Stimulated activated memory B cell treated with anti-CD40 and anti-IgM and Interleukin-4, amounts not matched to agents 10 μg/mL and 1 μg/mL and 100 μg/mL, for 72 hours (primary cell): Measurements from ENCODE around the gene RASGRP4.
A peak's percentile ranks its signal among the peaks of the same experiment; 100 is the strongest.

Experiments
- ATAC-seq: fragments of 150-1000 bp; cut with Tn5 transposase; 2 replicates; pipeline ENCODE4 v1.10.0; 2021
- H3K27ac Mint-ChIP-seq: one replicate; pipeline ENCODE4 v1.8.0; 2022; ENCODE audit warnings: mild to moderate bottlenecking, mixed read lengths
- H3K27me3 Mint-ChIP-seq: one replicate; pipeline ENCODE4 v1.8.0; 2022; ENCODE audit warnings: mixed read lengths
- H3K36me3 Mint-ChIP-seq: one replicate; pipeline ENCODE4 v1.8.0; 2022; ENCODE audit warnings: mixed read lengths
- H3K4me1 Mint-ChIP-seq: one replicate; pipeline ENCODE4 v1.8.0; 2022; ENCODE audit warnings: mixed read lengths
- H3K4me3 Mint-ChIP-seq: one replicate; pipeline ENCODE4 v1.8.0; 2022; ENCODE audit warnings: mild to moderate bottlenecking, moderate library complexity, mixed read lengths
- H3K9me3 Mint-ChIP-seq: one replicate; pipeline ENCODE4 v1.8.0; 2022; ENCODE audit warnings: mixed read lengths

Gene RASGRP4

DNA sequence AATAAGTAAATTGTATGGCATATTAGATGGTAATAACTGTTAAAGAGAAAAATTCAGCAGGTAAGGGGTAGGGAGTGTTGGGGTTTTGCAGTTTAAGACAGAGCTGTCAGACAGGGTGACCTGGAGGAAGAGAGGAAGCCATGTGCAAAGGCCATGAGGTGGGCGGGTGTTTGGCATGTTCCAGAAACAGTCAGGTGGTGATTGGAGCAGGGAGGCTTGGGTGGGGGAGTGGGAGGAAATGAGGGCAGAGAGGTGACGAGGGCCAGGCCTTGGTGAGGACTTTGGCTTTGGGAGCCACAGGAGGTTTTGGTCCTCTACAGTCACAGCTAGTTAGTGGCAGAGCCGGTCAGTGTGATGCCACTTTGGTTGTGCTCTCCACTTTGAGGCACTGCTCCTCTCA, 27.6 kb upstream of the RASGRP4 start:
- no peak overlapping the region for H3K27ac Mint-ChIP-seq
- no peaks in the 10 kb centered on the region for H3K36me3 Mint-ChIP-seq
- no peak overlapping the region for H3K4me3 Mint-ChIP-seq
- no peak for ATAC-seq
- no peaks in the 10 kb centered on the region for H3K27me3 Mint-ChIP-seq
- H3K4me1 Mint-ChIP-seq = no peaks in the 10 kb centered on the region
- peaks cover 8% of the 10 kb centered on the region for H3K9me3 Mint-ChIP-seq

- no peaks in the 10 kb centered on the region for H3K4me1 Mint-ChIP-seq
- H3K4me3 Mint-ChIP-seq = no peak overlapping the region
- H3K27me3 Mint-ChIP-seq = no peaks in the 10 kb centered on the region
- no peaks in the 10 kb centered on the region for H3K36me3 Mint-ChIP-seq
- H3K27ac Mint-ChIP-seq = no peak overlapping the region
- H3K9me3 Mint-ChIP-seq = peaks cover 8% of the 10 kb centered on the region
- peak; percentile 58 for ATAC-seq
Measured at GRCh38 chr19:38452430-38453366, 26.7 kb upstream of the RASGRP4 start.

DNA sequence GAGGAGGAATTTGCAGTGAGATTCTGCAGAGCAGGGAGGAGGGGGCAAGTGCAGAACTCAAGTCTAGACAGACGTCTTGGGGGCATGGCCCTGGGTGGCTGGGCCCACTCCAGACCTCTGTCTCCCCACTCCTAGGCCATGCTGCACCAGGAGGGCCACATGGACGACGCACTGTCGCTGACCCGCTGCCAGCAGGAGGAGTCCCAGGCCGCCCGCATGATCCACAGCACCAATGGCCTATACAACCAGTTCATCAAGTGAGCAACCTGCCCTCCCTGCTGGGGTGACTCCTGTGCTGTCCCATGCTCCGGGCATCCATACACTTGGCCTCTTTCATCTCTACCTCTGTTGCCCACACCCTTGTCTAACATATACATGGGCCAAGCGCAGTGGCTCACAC, 25.6 kb upstream of the RASGRP4 start:
- ATAC-seq = no peak
- Mint-ChIP-seq H3K27ac (no peak overlapping the region), H3K9me3 (peaks cover 8% of the 10 kb centered on the region), H3K4me1 (no peaks in the 10 kb centered on the region), H3K27me3 (peaks cover under 1% of the 10 kb centered on the region), H3K4me3 (no peak overlapping the region), H3K36me3 (no peaks in the 10 kb centered on the region)

DNA sequence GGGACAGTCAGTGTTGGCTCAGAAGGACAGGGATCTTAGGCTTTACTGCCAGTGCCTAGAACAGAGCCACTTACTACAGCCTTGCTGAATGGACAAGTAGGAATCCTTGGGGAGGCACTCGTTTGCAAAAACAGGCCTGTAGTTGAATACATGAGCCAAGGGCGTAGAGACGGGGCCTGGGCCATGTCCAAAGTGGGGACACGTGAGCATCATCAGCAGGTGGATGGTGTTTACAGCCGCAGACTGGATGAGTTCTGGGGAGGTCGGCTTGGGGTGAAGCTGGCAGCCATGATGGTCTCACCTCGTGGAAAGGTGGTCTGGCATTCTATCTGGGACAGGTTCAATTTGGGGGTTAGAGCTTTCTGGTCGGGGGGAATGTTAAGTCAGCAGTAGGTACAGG, 25.0 kb upstream of the RASGRP4 start:
- no peak for ATAC-seq
- H3K9me3 Mint-ChIP-seq = peaks cover 8% of the 10 kb centered on the region
- no peak overlapping the region for H3K27ac Mint-ChIP-seq
- no peaks in the 10 kb centered on the region for H3K4me1 Mint-ChIP-seq
- H3K27me3 Mint-ChIP-seq = peaks cover 7% of the 10 kb centered on the region
- H3K36me3 Mint-ChIP-seq = no peaks in the 10 kb centered on the region
- H3K4me3 Mint-ChIP-seq = no peak overlapping the region

DNA sequence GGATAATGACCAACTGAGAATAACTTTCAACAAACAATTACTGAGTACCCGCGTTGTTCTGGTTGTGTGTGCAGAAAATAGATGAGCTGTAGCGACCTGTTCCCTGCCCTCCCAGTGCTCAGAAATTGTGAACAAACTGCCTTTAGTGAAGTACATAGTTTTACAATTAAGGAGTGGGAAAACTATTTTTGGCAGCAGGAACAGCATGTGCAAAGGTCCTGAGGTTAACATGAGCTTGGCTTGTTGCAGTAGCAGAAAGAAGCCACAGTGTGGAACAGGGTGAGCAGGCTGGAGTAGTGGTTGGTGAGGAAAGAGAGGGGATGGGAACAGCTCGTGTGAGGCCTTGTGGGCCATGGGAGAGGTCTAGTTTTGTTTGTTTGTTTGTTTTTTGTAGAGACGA, 23.5 kb upstream of the RASGRP4 start:
- H3K9me3 Mint-ChIP-seq = peaks cover 8% of the 10 kb centered on the region
- H3K36me3 Mint-ChIP-seq = no peaks in the 10 kb centered on the region
- H3K27ac Mint-ChIP-seq = no peak overlapping the region
- H3K4me1 Mint-ChIP-seq = no peaks in the 10 kb centered on the region
- H3K27me3 Mint-ChIP-seq = peaks cover 22% of the 10 kb centered on the region
- H3K4me3 Mint-ChIP-seq = no peak overlapping the region
- ATAC-seq = no peak

GRCh38 chr19:38448225-38448624, 22.2 kb upstream of the RASGRP4 start:
- no peak overlapping the region for H3K4me3 Mint-ChIP-seq
- no peaks in the 10 kb centered on the region for H3K4me1 Mint-ChIP-seq
- H3K27me3 Mint-ChIP-seq = peaks cover 35% of the 10 kb centered on the region
- H3K27ac Mint-ChIP-seq = no peak overlapping the region
- no peaks in the 10 kb centered on the region for H3K36me3 Mint-ChIP-seq
- peaks cover 8% of the 10 kb centered on the region for H3K9me3 Mint-ChIP-seq
- no peak for ATAC-seq

- Mint-ChIP-seq H3K36me3 (no peaks in the 10 kb centered on the region), H3K27me3 (peaks cover 63% of the 10 kb centered on the region), H3K4me3 (no peak overlapping the region), H3K9me3 (peaks cover 8% of the 10 kb centered on the region), H3K27ac (no peak overlapping the region), H3K4me1 (peaks cover 7% of the 10 kb centered on the region)
- ATAC-seq = no peak
Measured at GRCh38 chr19:38445362-38445761, 19.3 kb upstream of the RASGRP4 start.

DNA sequence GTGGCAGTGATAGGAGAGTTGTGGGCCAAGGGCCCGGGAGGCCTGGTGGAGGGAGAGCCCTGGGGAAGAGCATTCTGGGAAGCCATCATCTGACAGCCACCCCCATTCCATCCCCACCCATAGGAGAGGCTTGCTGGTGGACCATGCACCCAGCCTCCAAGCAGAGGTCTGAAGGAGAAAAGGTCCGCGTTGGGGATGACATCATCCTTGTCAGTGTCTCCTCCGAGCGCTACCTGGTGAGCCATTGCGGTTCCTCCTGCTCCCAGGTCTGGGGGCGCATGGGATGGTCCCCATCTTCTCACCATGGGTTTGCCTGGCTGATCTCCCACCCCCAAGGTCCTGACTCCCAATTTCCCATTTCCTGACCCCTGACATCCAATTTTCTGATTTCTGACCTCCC, 18.0 kb upstream of the RASGRP4 start:
- peaks cover 7% of the 10 kb centered on the region for H3K4me1 Mint-ChIP-seq
- H3K36me3 Mint-ChIP-seq = no peaks in the 10 kb centered on the region
- no peak overlapping the region for H3K4me3 Mint-ChIP-seq
- ATAC-seq = no peak
- peaks cover 3% of the 10 kb centered on the region for H3K9me3 Mint-ChIP-seq
- no peak overlapping the region for H3K27ac Mint-ChIP-seq
- peaks cover 67% of the 10 kb centered on the region for H3K27me3 Mint-ChIP-seq

- H3K9me3 Mint-ChIP-seq = no peaks in the 10 kb centered on the region
- H3K27ac Mint-ChIP-seq = no peak overlapping the region
- H3K4me3 Mint-ChIP-seq = no peak overlapping the region
- H3K36me3 Mint-ChIP-seq = no peaks in the 10 kb centered on the region
- peaks cover 7% of the 10 kb centered on the region for H3K4me1 Mint-ChIP-seq
- no peak for ATAC-seq
- peaks cover 67% of the 10 kb centered on the region for H3K27me3 Mint-ChIP-seq
Measured at GRCh38 chr19:38443458-38443999, 17.5 kb upstream of the RASGRP4 start.

DNA sequence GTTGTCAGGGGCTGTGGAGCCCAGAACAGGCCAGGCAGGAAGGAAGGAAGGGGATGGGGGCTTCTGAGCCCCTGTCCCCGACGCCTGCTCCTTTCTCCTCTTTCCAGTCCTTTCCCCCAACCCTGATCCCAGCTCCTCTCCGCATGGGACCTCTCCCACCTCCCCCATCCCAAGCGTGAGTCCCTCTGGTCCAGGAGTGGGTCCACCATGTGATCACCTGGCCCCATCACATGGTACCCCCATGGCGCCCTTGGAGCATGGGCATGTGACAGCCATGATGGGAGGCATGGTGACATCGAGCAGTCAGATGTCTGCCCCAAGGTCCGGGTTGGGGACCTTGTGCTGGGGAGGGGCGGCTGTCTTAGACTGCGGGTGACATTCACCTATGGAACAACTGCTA, 16.7 kb upstream of the RASGRP4 start:
- no peaks in the 10 kb centered on the region for H3K9me3 Mint-ChIP-seq
- H3K36me3 Mint-ChIP-seq = no peaks in the 10 kb centered on the region
- no peak overlapping the region for H3K4me3 Mint-ChIP-seq
- peaks cover 69% of the 10 kb centered on the region for H3K27me3 Mint-ChIP-seq
- no peak for ATAC-seq
- peaks cover 7% of the 10 kb centered on the region for H3K4me1 Mint-ChIP-seq
- no peak overlapping the region for H3K27ac Mint-ChIP-seq

DNA sequence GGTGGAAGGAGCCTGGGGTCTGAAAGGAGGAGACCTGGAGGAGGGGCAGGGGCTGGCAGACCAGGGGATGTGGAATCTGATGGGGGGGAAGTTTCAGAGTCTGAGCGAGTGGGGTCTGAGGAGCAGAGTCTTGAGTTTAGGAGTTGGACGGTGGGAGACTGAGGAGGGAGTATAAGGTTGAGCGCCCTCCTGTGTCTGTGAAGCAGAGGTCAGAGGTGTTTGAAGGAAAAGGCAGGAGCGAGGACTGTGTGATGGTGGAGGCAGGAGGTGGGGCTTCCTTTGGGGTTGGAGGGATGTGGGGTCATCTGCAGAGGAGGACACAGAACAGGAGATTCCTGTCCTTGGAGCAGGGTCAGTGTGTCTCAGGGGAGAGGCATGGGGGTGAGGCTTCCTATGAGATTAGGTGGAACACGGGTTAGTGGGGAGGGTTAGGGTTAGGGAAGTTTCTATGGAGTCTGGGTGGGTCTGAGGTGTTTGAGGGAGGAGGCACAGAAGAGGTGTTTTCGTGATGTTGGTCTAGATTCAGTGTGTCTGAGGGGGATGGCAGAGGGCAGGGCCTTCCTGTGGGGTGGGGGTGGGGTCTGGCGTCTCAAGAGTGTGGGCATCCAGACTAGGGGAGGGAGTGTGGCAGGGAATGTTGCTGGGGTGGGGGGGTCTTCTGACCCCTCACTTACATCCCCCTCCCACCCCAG, 15.8 kb upstream of the RASGRP4 start:
- no peak overlapping the region for H3K4me3 Mint-ChIP-seq
- no peak overlapping the region for H3K27ac Mint-ChIP-seq
- peaks cover 9% of the 10 kb centered on the region for H3K4me1 Mint-ChIP-seq
- H3K9me3 Mint-ChIP-seq = no peaks in the 10 kb centered on the region
- ATAC-seq = peak; percentile 34
- no peaks in the 10 kb centered on the region for H3K36me3 Mint-ChIP-seq
- peaks cover 79% of the 10 kb centered on the region for H3K27me3 Mint-ChIP-seq

DNA sequence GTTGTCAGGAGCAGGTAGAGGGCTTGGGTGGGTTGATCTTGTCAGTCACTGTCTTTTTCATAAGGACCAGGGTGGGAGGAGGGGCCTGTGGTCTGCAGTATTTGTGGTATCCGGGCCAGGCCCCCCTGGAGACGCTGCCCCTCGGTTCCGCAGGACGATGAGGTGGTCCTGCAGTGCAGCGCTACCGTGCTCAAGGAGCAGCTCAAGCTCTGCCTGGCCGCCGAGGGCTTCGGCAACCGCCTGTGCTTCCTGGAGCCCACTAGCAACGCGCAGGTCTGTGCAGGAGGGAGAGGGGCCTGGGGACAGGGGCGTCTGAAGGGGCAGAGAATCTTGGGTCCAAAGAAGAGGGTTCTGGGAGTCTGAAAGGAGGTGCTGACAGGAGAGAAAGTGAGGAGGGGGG, 14.6 kb upstream of the RASGRP4 start:
- peaks cover 73% of the 10 kb centered on the region for H3K27me3 Mint-ChIP-seq
- H3K36me3 Mint-ChIP-seq = no peaks in the 10 kb centered on the region

GRCh38 chr19:38437917-38438316, 11.9 kb upstream of the RASGRP4 start:
- H3K36me3 Mint-ChIP-seq = no peaks in the 10 kb centered on the region
- peaks cover 68% of the 10 kb centered on the region for H3K27me3 Mint-ChIP-seq
- no peak overlapping the region for H3K4me3 Mint-ChIP-seq
- ATAC-seq = no peak
- peaks cover 28% of the 10 kb centered on the region for H3K4me1 Mint-ChIP-seq
- no peaks in the 10 kb centered on the region for H3K9me3 Mint-ChIP-seq
- no peak overlapping the region for H3K27ac Mint-ChIP-seq

More for the DNA sequence above, 14.6 kb upstream of the RASGRP4 start:
- ATAC-seq = no peak
- H3K9me3 Mint-ChIP-seq = no peaks in the 10 kb centered on the region
- peaks cover 12% of the 10 kb centered on the region for H3K4me1 Mint-ChIP-seq
- no peak overlapping the region for H3K4me3 Mint-ChIP-seq
- no peak overlapping the region for H3K27ac Mint-ChIP-seq

GRCh38 chr19:38437295-38437694, 11.3 kb upstream of the RASGRP4 start:
- peaks cover 62% of the 10 kb centered on the region for H3K27me3 Mint-ChIP-seq
- H3K4me1 Mint-ChIP-seq = peaks cover 28% of the 10 kb centered on the region
- no peaks in the 10 kb centered on the region for H3K36me3 Mint-ChIP-seq
- H3K4me3 Mint-ChIP-seq = no peak overlapping the region
- no peaks in the 10 kb centered on the region for H3K9me3 Mint-ChIP-seq
- no peak for ATAC-seq
- no peak overlapping the region for H3K27ac Mint-ChIP-seq

GRCh38 chr19:38434549-38435051, 8.6 kb upstream of the RASGRP4 start:
- no peak overlapping the region for H3K27ac Mint-ChIP-seq
- no peaks in the 10 kb centered on the region for H3K36me3 Mint-ChIP-seq

More at GRCh38 chr19:38434549-38435051, 8.6 kb upstream of the RASGRP4 start:
- Mint-ChIP-seq H3K4me1 (peaks cover 22% of the 10 kb centered on the region), H3K27me3 (peaks cover 47% of the 10 kb centered on the region), H3K4me3 (no peak overlapping the region), H3K9me3 (no peaks in the 10 kb centered on the region)
- no peak for ATAC-seq
